AG10803 (cell line): ENCODE results near the gene DDRGK1.

Source experiments
- DNase-seq: peaks from one replicate; pipeline ENCODE4 v3.0.0; 2010; ENCODE audit warnings: low read depth
- H3K4me3 ChIP-seq: 2 replicates; pipeline ENCODE4 v1.5.1; 2011; ENCODE audit warnings: mild to moderate bottlenecking, low read length, control low read depth
- CTCF ChIP-seq: conservative IDR thresholded peaks from 2 replicates; pipeline ENCODE4 v1.5.1; 2011; ENCODE audit warnings: mild to moderate bottlenecking, low read length, control low read depth, inconsistent platforms

The DDRGK1 gene

GRCh38 chr20:3172933-3173609, 31.4 kb downstream of the DDRGK1 start, which contains the start of gene LZTS3:
TSS of gene LZTS3 (minus strand) at chr20:3173549. CDS start at chr20:3167163, 6,386 bp downstream.
- H3K4me3 ChIP-seq, result peak within 1 kb of the TSS; percentile 92
- TF ChIP-seq CTCF, result no peak
- peak; percentile 42 for DNase-seq

- no peak for DNase-seq
- TF ChIP-seq CTCF, result no peak
- H3K4me3 ChIP-seq, result peak overlapping the region; percentile 92
Measured at GRCh38 chr20:3172126-3172932, 32.2 kb downstream of the DDRGK1 start.

- H3K4me3 ChIP-seq, result no peak overlapping the region
- TF ChIP-seq CTCF, result no peak
- no peak for DNase-seq
Measured at GRCh38 chr20:3171391-3172125, 32.9 kb downstream of the DDRGK1 start.

GRCh38 chr20:3168829-3169590, 35.5 kb downstream of the DDRGK1 start:
- TF ChIP-seq CTCF, result no peak
- H3K4me3 ChIP-seq, result no peak overlapping the region

GRCh38 chr20:3168079-3168828, 36.2 kb downstream of the DDRGK1 start:
- no peak for TF ChIP-seq CTCF
- no peak for DNase-seq
- no peak overlapping the region for H3K4me3 ChIP-seq

More at GRCh38 chr20:3168829-3169590, 35.5 kb downstream of the DDRGK1 start:
- DNase-seq, result no peak

- TF ChIP-seq CTCF, result no peak
- DNase-seq, result no peak
- no peak overlapping the region for H3K4me3 ChIP-seq
Measured at GRCh38 chr20:3167738-3168078, 36.8 kb downstream of the DDRGK1 start.
